Activated T-helper 1 cell treated with Interleukin-2 at 50 U/mL for 16 hours (primary cell): Measurements from ENCODE around the gene FAM3B.
"Not testable (repeated sequence)": the region's sequence is repeated elsewhere in the genome, so short reads cannot be mapped to it uniquely, and the experiment has no call there.

Source experiments
- DNase-seq: peaks from one replicate; pipeline ENCODE4 v3.0.0-alpha.2; 2020; ENCODE audit warnings: low read depth

The FAM3B gene

DNA sequence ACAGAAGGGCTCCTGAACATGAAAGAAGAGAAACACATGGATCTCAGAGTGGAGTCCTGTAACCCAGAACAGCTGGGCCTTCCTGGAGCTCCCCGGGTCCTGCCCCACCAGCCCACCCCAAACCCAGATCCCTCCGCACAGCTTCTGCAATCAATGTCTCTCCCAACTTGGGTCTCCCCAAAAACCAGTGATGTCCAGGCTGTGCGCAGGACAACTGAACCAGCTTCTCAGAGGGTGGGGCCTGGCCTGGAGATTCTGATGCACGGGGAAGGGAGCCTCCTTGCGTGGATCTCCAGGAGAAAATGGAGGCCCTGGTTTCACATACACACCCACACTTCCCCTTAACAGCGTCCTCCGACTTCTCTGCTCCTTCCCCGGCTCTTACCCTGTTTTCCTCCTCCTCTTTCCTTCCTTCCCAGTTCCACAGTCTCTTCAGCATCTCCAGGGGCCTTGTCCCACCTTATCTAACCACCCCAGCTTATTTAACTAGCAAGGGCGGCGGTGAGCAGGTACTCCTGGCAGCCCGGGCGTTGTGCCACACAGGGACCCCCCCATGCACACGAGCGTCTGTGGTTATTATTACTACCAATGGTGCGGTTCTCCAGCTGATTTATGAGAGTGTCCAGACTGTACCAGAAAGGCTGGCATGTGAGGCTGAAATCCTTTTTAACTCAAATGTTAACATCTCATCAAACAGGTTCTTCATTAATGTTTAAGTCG is 34.0 kb downstream of the FAM3B start:
- no peak for DNase-seq

DNA sequence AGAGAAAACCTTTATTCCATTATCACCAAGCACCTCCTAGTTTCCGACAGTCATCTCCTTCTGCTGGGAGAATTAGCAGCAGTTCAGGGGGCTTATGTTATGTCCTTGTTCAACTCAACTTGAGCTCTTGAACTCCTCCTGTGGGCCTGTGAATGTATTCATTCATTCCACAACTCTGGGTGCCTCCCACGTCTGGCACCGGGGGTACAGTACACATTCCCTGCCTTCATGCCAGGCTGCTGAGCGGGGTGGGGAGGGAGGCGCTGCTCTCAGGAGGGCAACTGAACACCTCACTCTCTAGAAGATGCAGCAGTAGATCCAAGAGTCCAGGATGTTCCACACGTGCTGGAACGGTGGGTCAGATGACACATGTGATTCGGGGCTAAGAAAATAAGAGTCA is 40.9 kb downstream of the FAM3B start:
- DNase-seq: no peak

DNA sequence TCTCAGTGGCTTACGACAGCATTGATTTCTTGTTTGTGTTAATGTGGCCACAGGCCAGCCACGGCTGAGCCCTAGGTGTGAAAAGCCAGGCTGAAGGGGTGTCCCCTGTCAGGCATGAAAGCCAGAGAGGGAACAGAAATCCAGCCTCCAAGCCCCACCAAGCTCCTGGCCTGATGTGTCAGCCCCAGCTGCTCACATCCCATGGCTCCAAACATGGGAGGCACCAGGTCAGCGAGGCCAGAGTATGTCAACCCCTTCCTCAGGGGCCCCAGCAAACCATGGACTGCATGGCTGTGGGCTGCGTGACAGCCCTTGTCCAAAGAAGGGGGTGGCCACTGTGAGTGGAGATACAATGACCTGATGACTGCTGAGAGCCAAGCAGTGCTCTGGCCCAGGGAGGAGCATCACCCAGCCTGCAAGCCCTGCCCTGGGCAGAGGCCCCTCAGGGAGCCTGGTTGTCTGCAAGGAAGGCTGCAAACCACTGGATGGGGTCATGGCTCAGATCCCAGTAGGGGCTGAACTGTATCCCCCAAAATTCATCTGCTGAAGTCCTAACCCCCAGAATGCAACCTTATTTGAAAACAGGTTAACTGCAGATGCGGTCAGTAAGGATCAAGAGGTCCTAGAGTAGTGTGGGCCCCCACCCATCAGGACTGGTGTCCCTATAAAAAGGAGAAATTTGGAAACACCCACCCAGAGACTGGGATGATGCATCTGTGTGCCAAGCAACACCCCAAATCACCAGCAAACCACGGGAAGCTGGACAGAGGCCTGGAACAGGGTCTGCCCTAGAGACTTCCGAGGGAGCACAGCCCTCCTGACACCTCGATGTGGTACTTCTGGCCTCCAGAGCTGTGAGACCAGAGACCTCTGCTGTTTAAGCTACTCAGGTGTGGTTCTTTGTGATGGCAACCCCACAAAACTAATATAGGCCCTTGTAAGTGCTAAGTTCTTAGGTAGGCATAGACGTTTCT is 41.9 kb downstream of the FAM3B start:
- DNase-seq: no peak

DNA sequence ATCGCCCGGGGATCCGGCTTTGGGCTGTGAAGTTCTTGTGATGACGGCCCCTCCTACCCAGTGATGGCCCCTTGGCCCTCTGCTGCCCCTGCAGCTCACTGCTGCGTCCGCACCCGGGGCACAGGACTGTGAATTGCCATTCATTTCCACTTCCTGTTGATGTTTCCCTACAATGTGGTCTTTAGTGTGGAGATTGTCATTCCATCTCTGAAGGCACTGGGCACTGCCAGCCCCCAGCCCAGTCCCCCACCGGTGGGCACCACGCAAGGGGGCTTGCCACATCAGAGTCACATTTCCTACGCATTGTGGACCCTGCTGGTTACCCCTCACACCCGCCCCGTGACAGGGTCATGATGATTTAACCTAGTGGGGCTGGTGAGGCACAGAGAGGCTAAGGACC is 42.7 kb downstream of the FAM3B start:
- no peak for DNase-seq

DNA sequence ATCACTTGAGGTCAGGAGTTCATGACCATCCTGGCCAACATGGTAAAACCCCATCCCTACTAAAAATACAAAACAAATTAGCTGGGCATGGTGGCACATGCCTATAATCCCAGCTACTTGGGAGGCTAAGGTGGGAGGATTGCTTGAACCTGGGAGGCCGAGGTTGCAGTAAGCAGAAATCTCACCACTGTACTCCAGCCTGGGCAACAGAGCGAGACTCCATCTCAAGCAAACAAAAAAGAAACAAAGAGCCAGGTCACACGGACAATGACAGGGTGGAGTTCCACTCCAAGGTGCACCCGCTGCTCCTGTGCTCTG is 43.1 kb downstream of the FAM3B start:
- DNase-seq: not testable (repeated sequence)

DNA sequence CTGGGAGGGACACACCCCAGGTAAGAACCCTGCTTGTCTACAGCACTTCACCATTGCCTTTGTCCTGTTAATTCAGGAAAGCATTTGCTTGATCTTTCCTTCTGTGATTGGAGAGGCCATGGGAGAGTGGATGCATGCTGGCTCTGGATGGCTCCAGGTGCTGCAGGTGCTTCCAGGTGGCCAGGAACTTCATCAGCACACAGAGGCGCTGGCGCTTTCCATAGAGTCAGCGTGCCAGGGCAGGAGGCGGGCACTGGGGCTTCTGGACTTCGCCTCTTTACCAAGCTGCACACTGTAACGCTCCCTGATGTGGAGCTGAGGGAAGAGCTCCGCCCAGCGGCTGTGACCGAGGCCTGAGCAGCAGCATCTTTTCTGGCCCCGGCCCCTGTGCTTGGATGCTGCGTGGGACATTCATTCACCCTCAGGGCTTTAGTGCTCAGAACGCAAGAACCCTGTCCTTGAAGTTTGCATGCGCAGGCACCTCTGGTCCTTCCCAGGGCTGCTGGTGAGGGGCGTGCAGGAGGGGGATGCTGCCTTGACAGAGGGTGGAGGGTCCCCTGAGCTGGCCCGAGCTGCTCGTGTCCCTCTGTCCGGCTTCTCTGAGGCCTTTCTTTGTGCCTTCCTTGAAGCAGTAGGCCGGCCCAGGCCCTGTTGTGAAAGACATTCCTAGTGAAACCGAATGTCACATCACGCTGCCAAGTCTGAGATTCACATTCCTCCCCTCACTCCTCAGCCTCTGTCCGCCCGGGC is 43.6 kb downstream of the FAM3B start:
- DNase-seq: no peak

DNA sequence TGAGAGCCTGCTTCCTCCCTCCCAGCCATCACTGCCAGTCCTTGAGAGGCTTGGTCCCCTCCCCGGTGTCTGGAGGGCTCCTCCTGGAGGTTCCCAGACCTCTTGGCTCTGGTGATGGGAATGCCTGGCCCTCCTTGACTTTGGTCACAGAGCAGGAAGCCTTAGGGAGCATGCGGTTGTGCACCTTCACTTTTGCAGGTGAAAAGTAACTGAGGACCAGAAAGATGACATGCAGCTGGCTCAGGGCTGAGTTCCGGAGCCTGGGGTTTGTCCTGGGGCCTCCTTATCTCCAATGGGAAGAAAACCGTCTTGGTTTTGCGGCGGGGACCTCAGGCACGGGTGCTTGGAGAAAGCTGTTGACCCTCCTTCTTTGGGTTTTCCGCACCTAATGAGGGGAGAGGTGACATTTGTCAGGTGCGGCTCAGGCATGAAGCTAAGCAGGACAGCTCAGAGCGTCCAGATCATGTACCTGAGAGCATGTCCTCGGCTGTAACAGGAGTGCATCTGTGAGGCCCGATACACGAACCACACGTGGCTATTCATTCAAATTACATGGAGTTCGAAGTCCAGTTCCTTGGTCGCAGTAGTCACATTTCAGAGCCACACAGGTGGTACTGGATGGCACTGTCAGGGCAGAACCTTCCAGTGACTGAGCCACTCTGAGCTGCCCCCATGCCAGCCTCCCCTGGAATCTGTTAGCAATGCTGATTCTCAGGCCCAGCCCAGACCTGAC is 44.6 kb downstream of the FAM3B start:
- DNase-seq: no peak

DNA sequence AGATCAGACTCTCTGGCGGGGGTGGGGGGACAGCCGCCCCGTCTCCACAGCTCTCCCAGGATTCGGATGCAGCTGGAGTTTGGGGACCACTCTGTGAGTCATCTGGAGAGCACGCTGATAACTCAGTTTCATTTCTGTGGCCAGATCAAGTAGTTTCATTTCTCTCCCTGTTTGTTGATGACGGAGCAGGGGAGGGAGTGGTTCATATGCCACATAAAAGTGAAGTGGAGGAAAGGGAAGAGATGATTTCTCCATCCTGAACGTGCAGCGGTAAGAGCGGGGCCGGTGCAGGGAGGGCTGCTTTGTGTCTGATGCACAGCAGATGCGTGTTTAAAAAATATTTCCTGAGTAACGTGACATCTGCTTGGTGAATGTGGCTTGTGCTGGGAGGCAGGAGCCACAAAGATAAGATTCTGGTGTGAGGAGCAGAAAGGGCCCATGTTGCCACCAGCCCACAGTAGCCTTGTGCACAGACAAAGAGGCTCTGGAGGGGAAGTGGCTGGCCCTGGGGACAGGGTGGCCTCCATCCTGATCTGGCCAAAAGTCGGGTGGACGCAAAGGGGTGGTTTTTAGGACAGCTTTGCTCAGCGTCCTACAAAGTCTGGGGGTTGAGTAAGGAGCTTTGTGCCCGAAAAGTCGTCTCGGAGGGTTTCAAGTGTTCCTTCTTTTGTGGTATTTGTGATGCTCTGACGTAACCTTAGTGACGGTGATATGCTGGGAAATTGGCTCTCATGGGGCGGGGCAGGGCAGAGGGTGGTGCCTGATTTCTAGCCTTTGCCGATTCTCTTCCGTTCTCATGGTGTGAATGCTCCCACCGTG is 45.4 kb downstream of the FAM3B start, which contains the start of gene MX2:
TSS of gene MX2 (plus strand) at position 242 of the 819 bp plus-strand sequence. CDS start 14,880 bp downstream, outside the sequence.
- peak; percentile 66 for DNase-seq

DNA sequence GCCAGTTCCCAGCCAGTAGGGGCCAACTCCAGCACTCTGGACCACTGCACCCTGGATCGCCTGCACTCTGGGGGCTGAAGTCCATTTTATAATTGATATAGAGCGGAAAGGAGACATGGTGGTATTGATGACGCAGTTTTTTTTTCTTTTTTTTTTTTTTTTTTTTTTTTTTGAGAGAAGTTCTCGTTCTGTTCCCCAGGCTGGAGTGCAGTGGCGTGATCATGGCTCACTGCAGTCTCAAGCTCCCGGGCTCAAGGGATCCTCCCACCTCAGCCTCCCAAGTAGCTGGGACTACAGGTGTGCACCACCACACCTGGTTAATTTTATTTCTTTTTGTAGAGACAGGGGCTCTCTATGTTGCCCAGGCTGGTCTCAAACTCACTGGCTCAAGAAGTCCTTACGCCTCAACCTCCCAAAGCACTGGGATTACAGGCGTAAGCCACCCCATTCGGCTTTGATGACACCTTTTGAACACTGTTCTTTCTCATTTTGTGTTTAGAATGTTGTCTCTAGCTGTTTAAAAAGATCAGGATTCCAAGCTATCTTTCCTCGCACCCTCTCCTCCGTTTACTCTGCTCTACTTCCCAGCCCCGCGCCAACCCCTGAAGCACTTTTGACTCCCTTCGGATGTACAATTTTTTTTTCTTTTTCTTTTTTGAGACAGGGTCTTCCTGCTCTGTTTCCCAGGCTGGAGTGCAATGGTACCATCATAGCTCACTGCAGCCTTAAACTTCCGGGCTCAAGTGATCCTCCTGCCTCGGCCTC is 46.2 kb downstream of the FAM3B start:
- no peak for DNase-seq

DNA sequence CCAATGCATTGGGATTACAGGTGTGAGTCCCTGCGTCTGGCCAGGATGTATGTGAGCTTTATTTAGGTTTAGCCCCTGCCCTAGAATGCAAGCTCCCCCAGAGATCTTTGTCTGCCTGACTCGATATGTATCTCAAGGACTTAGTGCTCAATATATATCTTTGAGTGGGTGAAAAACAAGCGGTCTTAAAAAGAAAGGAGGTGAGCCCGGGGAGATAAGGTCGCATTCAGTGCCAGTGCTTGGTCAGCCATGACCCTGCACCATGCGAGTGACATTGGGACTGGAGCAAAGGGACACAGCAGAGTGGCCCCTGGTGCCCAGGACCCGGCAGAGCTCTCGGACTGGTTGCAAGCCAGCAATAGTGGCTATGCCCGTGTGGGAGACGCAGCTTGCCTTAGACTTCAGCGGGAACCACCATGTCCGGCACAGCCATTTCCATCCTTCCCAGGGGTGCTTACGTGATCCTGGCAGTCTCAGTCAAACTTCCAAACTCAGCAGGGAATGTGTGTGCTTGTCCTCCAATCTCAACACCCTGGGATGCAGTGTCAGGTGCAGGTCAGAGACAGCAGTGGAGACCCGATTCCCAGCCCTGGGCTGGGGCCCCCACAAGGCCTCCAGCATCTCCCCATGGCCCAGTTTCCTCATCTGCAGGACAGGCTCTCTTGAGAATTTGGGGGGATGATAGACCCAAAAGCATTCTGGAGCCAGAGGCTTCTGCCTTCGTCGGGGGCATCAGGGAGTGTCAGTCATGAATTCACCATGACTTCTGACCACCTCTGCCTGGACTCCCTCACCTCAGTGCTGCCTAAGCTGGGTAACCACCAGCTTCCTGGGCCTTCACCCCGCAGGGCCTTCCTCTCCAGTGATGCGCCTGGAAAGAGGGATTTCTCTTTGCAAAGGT is 47.0 kb downstream of the FAM3B start:
- no peak for DNase-seq

DNA sequence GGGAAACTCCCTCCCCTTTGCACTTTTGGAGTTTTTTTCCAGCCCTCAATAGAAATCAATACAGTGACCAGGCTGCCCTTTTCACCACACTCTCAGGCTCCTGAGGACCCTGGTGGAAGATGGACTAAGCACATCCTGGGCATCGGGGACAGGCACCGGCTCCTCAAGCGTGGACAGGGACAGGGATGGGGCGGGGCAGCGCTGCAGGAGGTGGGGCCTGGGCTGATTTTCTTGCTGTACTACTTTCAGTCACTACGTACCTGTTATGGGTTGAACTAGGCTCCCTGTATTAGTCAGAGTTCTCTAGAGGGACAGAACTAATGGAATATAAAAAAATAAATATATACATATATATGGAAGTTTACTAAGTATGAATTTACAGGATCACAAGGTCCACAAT is 47.7 kb downstream of the FAM3B start:
- DNase-seq: no peak

DNA sequence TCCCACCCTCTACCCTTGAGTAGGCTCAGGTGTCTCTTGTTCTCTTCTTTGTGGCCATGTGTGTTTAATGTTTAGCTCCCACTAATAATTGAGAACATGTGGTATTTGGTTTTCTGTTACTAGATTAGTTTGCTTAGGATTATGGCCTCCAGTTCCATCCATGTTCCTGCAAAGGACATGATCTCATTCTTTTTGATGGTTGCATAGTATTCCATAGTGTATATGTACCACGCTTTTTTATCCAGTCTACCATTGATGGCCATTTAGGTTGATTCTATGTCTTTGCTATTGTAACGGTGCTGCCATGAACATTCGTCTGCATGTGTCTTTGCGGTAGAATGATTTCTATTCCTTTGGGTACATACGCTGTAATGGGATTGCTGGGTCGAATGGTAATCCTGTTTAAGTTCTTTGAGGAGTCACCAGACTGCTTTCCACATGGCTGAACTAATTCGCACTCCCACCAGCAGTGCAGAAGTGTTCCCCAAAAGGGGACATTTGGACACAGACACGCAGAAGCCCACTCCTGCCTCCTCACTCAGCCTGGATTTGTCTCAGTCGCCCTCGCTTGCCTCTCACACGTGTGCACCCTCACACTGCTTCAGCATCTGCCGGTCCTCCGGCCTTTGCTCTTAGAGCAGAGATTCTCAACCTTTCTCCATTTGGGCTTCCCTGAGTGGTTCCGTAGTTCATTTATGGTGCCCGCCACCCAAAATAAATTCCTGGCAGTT is 48.9 kb downstream of the FAM3B start:
- DNase-seq: no peak

DNA sequence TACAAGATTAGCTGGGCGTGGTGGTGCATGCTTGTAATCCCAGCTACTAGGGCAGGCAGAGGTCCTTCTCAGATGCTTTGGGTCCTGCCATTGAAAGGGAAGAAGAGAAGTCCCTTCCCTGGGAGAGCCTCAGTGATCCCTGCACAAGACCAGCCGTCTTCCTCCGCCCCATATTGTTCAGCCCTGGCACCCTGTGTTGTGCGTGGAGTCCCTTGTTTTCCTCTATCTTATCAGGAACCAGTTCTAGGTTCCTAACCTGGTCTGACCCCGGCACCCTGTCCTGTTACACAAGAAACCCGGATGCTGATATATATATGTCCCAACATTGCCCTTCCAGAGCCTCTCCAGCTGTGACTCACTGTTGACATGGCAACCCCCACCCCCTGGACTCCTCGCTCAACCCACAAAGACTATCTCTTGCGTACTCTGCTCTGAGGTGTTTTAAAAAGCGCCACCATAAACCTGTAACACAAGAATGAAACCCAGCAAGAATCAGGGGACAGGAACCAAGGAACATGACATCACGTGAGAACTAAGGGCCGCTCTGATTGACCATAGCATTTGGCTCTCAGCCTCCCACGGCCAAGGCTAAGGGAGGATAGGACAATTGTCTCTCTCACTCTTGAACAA is 50.0 kb downstream of the FAM3B start:
- DNase-seq: no peak

DNA sequence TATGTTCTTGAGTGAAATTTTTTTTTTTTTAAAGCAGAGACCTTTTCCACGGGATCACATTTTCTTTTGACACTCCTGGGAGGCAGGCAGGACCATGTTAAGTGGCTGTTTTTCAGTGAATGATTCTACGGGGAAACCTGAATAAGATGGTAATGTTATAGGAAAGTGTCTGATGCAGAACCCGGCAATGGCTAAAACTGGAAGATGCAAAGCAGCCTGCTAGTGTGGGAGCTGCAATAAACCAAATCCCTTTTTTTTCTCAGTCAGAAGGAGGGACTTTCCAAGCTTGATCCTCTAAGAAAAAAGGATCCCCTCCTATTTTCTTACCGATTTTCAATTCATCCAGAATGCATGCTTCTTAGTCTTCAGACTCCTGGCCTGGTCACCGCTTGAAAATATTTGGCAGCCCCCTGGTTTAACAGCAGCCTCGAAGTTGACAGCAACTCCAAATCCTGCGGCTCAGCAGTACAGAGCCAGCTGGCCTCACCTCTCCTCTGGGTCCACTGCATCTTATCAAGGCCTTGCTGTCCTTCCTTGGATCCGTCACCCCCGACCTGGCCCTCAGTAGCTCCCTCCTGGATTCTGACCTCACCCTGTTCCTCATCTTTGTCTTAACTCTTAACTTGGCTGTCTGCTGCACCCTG is 50.8 kb downstream of the FAM3B start:
- DNase-seq: no peak

DNA sequence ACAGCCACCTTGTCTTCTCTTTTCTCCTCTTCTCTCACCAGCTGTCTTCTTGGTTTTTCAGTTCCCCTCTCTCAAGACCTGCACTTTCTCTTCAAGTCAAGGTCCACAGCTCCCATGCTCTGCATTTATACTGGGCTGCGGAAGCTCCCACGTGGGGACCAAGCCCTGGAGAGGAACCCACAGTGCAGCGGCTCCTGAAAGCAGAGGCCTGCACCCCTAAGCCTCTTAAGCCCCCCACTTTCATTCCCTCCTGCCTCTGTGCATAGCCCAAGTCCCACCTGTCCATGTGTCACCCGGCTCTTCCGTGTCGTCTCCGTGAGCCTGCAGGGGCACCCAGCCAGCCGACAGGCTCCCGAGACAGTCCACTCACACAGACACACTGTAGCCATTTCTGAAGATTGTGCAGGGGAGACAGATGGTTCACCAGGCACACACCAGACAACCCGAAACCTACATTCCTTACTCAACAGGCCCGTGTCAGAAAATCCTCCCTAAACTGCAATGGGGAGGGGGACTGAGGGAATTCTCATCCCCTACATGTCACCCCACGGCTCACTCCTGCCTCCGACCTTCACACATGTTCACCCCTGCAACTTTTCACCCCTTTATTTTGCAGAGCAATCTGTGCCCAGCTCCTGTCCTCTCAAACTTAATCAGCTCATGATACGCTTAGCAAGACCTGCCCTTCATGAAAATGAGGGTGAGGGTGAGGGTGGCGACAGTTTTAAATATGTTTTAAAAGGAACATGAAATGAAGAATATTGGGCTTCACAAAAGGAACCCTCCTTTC is 51.5 kb downstream of the FAM3B start:
- no peak for DNase-seq

DNA sequence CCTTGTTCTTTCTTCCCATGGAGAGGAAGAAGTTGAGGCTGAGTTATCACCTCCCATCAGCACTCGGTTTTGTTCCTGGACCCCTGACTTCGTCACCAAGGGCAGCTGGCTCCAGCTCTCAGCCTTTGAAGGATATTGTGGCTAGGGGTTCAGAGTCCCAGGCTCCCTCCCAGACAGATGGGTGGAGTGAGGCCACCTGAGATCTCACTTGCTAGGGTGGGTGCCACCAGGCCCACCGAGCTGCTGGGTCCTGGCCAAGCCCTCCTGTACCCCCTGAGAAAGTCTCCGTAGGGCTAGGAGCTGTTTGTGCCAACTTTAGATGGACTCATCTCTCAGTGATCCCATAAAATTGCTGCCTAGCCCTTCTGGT is 52.1 kb downstream of the FAM3B start:
- no peak for DNase-seq
